ENCODE results near the gene RPL39L. TPM values are rescaled to one million over a fixed set of nuclear protein-coding genes. Genes with fewer than 3 reads are reported as not detected.

RPL39L gene
- total RNA-seq, 2 donors from 2014 or later = 2.6 to 11.6 TPM

- TF ChIP-seq CTCF (IDR thresholded peaks at IDR 0.05) = no peak
- intact Hi-C loops (cut with DNase I) = loop anchor here (5.0 kb wide), 1 partner anchor 309 kb away; no protein-coding TSS in a partner anchor
- H3K4me3 ChIP-seq = no peak overlapping the region
These were observed 22.3 kb upstream of the RPL39L start for GRCh38 chr3:187161556-187161955.

GRCh38 chr3:187150599-187150998 lies 11.3 kb upstream of the RPL39L start:
- H3K27me3 ChIP-seq = no peaks in the 10 kb centered on the region
- no peak overlapping the region for H3K4me3 ChIP-seq
- intact Hi-C loops (cut with DNase I) = no loop called here
- no peaks in the 10 kb centered on the region for H3K36me3 ChIP-seq
- DNase-seq = peak; percentile 34
- no peak overlapping the region for H3K27ac ChIP-seq
- no peaks in the 10 kb centered on the region for H3K4me1 ChIP-seq
- TF ChIP-seq CTCF (IDR thresholded peaks at IDR 0.05) = no peak
- no peak overlapping the region for H3K9ac ChIP-seq (ENCODE audit: low read depth in 2 of 2, low read length in 2 of 2)
- no peaks in the 10 kb centered on the region for H3K9me3 ChIP-seq

More at GRCh38 chr3:187161556-187161955, 22.3 kb upstream of the RPL39L start:
- no peaks in the 10 kb centered on the region for H3K27me3 ChIP-seq
- no peaks in the 10 kb centered on the region for H3K9me3 ChIP-seq
- H3K36me3 ChIP-seq = no peaks in the 10 kb centered on the region
- no peak for DNase-seq
- H3K4me1 ChIP-seq = no peaks in the 10 kb centered on the region
- no peak overlapping the region for H3K27ac ChIP-seq
- H3K9ac ChIP-seq (ENCODE audit: low read depth in 2 of 2, low read length in 2 of 2) = no peak overlapping the region

- H3K27ac ChIP-seq = no peak overlapping the region
- H3K9me3 ChIP-seq = no peaks in the 10 kb centered on the region
- no peaks in the 10 kb centered on the region for H3K36me3 ChIP-seq
- no peak overlapping the region for H3K4me3 ChIP-seq
- H3K4me1 ChIP-seq = no peaks in the 10 kb centered on the region
- no peak for TF ChIP-seq CTCF (IDR thresholded peaks at IDR 0.05)
- DNase-seq = no peak
- intact Hi-C loops (cut with DNase I) = no loop called here
- H3K9ac ChIP-seq (ENCODE audit: low read depth in 2 of 2, low read length in 2 of 2) = no peak overlapping the region
- H3K27me3 ChIP-seq = no peaks in the 10 kb centered on the region
These were observed 10.9 kb upstream of the RPL39L start for GRCh38 chr3:187150186-187150585.

GRCh38 chr3:187146389-187146788 lies 7.1 kb upstream of the RPL39L start:
- no peak overlapping the region for H3K9ac ChIP-seq (ENCODE audit: low read depth in 2 of 2, low read length in 2 of 2)
- no peaks in the 10 kb centered on the region for H3K9me3 ChIP-seq
- no peaks in the 10 kb centered on the region for H3K36me3 ChIP-seq
- H3K4me1 ChIP-seq = no peaks in the 10 kb centered on the region
- no peak overlapping the region for H3K27ac ChIP-seq
- H3K27me3 ChIP-seq = no peaks in the 10 kb centered on the region
- no peak for DNase-seq
- TF ChIP-seq CTCF (IDR thresholded peaks at IDR 0.05) = no peak
- intact Hi-C loops (cut with DNase I) = no loop called here
- no peak overlapping the region for H3K4me3 ChIP-seq

- H3K27me3 ChIP-seq = no peaks in the 10 kb centered on the region
- H3K4me3 ChIP-seq = no peak overlapping the region
- intact Hi-C loops (cut with DNase I) = no loop called here
- no peak overlapping the region for H3K27ac ChIP-seq
- H3K9me3 ChIP-seq = no peaks in the 10 kb centered on the region
- no peak for DNase-seq
- TF ChIP-seq CTCF (IDR thresholded peaks at IDR 0.05) = no peak
- H3K4me1 ChIP-seq = no peaks in the 10 kb centered on the region
- H3K36me3 ChIP-seq = no peaks in the 10 kb centered on the region
- H3K9ac ChIP-seq (ENCODE audit: low read depth in 2 of 2, low read length in 2 of 2) = no peak overlapping the region
These were observed 6.0 kb upstream of the RPL39L start for GRCh38 chr3:187145149-187145895.

All from colonic mucosa (tissue), 4 donors.